ENCODE data around the gene RBMS3.
A peak's percentile ranks its signal among the peaks of the same experiment; 100 is the strongest.
"Not testable (repeated sequence)": the region's sequence is repeated elsewhere in the genome, so short reads cannot be mapped to it uniquely, and the experiment has no call there.

The RBMS3 gene

GRCh38 chr3:29481969-29482767 lies 201.3 kb downstream of the RBMS3 start:
- DNase-seq (ENCODE audit: low read depth, low spot score), result no peak

DNA sequence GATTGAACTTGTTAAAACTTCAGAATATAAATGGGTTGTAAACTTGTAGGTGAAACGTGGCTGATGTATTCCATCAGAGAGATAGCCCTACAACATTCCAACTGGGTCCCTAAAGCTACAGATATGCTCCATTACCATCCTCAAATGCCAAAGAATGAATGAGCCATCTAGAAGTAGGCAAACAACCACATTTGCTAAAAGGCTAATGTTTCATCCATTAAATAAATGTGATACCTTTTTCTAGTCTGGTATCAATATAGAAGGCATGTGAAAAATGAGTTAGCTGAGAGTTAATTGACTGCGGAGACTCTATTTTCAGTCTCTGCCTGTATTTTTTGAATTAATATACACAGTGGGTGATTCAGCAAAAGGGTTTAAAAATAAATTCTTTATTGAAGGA lies 203.8 kb downstream of the RBMS3 start:
- DNase-seq (ENCODE audit: low read depth, low spot score), result no peak

- no peak for DNase-seq (ENCODE audit: low read depth, low spot score)
Measured at GRCh38 chr3:29486096-29486495, 205.2 kb downstream of the RBMS3 start.

DNA sequence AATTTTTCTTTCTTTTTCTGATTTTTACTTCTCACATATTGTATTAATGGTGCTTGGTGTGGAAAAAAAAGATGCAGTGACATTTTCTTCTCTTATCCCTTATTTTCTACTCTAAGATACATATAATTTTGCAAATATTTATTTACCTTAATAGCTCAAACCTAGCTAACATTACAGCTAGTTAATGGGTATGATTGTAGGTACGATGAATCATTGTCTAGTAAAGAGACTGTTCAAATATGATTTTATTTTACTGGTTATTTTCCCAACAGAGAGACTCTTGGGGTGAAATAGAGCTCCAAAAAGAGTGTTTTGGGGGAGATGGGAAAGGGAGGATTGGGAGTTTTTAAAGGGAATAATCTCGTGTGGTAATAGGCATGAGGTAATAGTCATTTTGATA lies 206.0 kb downstream of the RBMS3 start:
- no peak for DNase-seq (ENCODE audit: low read depth, low spot score)

DNA sequence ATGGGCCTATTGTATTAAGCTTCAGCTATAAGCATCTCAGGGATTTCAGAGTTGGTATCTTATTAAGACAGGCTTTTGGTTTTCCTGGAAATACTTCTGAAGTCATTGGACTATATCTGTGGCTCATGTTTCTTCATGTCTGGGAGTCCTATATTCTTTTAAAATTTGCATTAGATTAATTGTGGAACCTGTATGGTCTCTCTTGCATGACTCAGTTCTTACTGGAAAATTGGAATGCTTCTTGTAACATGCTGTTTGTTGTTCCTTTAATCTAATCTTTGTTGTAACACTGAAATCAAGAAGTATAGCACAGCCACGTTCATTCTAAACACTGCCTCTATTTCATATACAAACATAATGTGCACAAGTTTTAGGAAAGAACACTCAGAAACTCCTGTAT lies 208.1 kb downstream of the RBMS3 start:
- DNase-seq (ENCODE audit: low read depth, low spot score), result no peak

DNA sequence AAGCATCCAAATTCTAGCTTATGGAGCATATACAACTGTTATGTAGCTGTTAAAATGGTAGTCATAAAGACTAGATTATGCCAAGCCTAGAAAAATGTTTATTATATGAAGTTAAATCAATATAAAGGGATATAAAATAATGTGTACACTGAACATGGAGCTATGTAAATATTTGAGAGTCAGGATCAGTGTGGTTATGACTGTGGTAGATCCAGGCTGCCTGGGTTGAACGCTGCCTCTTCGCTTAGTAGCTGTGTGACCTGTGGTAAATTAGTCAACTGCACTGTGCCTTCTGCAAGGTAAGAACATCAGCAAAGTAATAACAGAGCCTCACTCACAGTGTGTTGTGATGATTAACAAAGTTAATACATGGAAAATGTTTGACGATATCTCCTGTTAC lies 212.2 kb downstream of the RBMS3 start:
- no peak for DNase-seq (ENCODE audit: low read depth, low spot score)

- DNase-seq (ENCODE audit: low read depth, low spot score), result no peak
Measured at GRCh38 chr3:29494305-29495036, 213.6 kb downstream of the RBMS3 start.

- DNase-seq (ENCODE audit: low read depth, low spot score), result no peak
Measured at GRCh38 chr3:29497282-29497681, 216.4 kb downstream of the RBMS3 start.

DNA sequence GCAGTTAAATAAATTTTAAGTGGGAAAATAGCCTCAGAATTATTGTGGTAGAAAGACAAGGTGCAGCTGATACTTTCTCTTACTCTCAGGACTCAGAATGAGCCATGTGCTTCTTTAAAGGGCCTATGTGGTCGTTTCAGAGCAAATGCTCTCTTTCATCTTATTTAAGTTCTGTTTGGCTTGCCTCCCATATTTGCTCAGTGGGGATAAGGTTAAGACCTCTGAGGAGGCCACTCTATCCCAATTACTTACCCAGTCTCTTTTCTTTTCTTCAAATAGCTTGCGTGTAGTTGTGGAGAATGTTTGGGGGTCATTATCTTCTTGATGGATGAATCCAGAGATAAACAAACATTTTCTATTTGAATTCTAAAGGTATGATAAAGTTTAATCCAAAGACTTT lies 221.9 kb downstream of the RBMS3 start:
- DNase-seq (ENCODE audit: low read depth, low spot score), result no peak

- DNase-seq (ENCODE audit: low read depth, low spot score), result no peak
Measured at GRCh38 chr3:29503314-29503713, 222.4 kb downstream of the RBMS3 start.

DNA sequence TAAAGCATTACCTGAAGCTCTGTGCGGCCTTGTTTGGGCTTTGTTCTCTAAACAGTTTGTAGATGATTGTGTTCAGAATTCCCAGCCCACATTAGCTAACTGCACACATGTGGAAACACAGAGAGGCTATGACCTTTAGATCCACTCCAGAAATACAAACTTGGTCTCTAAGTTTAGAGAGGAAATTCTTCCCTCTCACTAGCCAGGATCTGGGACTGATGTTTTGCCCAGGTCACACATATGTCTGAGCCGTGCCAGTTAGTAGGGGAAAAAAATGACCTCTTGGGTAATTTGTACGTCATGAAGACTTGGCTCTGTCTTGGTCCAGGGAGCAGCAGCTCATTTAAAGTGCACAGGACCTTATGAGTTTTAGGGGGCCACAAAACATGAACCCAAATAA lies 223.1 kb downstream of the RBMS3 start:
- DNase-seq (ENCODE audit: low read depth, low spot score), result no peak

DNA sequence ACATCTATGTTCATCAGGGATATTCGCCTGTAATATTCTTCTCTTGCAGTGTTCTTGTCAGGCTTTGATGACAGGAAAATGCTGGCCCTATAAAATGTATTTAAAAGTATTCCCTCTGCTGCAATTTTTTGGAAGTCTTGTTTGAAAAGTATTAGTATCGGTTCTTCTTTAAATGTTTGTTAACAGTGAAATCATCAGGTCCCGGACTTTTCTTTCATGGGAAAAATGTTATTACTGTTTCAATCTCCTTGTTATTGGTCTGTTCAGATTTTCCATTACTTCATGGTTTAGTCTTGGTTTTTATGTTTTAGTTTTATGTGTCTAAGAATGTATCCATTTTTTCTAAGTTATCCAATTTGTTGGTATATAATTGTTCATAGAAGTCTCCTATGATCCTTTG lies 225.6 kb downstream of the RBMS3 start:
- DNase-seq (ENCODE audit: low read depth, low spot score), result no peak

DNA sequence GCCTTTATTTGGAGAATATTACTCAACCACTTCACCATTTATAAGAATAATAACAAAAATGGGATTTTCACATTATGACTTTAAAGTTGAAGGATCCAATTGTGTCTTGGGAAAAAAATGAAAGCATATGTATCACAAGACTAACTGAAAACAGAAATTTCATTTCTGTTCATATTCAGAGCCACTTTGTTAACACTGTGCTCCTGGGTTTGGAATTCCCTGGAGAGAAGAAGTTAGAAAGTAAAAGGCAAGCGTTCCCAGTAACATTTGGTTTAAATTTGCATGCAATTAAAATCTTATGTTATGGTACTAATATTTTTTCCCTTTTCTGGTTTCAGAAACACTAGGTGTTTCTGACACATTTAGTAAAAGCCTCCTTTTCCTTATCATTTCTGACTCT lies 230.8 kb downstream of the RBMS3 start:
- DNase-seq (ENCODE audit: low read depth, low spot score), result no peak

GRCh38 chr3:29512641-29513040 lies 231.8 kb downstream of the RBMS3 start:
- no peak for DNase-seq (ENCODE audit: low read depth, low spot score)

- DNase-seq (ENCODE audit: low read depth, low spot score), result no peak
Measured at GRCh38 chr3:29513236-29513635, 232.4 kb downstream of the RBMS3 start.

DNA sequence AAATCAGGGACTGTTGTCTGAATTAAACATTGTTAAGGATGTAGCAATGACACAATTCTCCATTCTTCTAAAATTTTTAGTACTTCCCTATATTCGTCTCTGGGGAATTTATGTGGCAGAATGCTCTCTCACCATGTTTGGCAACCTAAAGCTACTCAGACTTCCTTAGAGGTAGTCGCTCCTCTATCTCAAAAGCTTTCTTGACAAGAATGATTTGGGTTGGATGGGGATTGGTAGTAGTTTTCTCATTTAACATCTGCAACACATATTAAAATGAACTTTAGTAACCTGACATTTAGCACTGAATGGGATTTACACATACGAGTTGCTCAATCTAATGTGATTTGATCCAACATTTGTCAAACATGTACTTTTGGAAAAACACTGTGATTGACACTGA lies 233.3 kb downstream of the RBMS3 start:
- DNase-seq (ENCODE audit: low read depth, low spot score), result no peak

DNA sequence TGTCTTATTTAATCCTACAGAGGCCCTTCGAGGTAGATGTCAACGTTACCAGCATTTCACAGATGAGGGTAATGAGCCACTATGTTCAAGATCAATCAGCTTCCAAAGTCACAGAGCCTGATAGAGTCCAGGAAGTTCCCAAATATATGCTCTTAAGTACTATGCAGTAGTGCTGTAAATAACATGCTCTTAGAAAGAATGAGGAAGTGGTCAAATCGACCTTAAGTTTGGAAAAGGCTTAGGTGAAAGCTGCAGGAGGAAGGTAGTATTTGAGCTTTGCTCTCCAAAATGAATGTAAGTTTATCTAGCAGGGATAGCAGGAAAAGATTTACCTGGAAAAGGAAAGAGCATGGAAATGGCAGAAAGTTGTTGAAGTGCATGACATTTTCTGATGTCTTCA lies 234.0 kb downstream of the RBMS3 start:
- no peak for DNase-seq (ENCODE audit: low read depth, low spot score)

GRCh38 chr3:29515451-29515850 lies 234.6 kb downstream of the RBMS3 start:
- DNase-seq (ENCODE audit: low read depth, low spot score), result peak; percentile 38

DNA sequence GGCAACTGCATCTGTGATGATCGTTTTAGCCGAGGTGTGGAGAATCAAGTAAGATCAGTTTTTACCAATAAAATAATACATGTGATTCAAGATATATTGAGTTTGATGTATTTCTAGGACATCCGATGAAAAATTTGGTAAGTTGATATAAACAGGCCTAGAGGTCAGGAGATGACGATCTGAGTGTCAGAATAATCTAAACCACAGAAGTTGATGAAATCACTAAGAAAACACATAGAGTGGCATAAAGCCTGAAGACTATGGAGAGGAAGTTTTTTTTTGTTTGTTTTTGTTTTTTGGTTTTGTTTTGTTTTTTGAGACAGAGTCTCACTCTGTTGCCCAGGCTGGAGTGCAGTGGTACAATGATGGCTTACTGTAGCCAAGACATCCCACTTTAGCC lies 235.3 kb downstream of the RBMS3 start:
- no peak for DNase-seq (ENCODE audit: low read depth, low spot score)

GRCh38 chr3:29520764-29521163 lies 239.9 kb downstream of the RBMS3 start:
- DNase-seq (ENCODE audit: low read depth, low spot score), result no peak

DNA sequence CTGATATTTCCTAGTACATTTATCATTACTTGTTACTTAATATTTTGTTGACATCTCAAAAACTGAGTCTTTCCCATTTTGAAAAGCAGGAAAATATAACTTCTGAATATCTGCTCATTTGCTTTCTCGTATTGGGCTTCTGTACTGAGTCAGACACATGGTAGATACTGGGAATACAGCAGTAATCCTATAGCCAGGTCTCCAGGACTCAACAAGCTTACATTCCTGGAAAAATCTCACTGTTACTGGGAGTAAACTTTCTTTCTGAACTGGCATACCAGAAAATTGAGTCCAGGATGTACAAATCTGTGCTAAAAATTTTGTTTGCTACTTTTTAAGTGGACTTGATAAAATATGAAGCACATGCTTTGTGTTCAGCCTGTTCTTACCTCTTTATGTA lies 240.4 kb downstream of the RBMS3 start:
- no peak for DNase-seq (ENCODE audit: low read depth, low spot score)

DNA sequence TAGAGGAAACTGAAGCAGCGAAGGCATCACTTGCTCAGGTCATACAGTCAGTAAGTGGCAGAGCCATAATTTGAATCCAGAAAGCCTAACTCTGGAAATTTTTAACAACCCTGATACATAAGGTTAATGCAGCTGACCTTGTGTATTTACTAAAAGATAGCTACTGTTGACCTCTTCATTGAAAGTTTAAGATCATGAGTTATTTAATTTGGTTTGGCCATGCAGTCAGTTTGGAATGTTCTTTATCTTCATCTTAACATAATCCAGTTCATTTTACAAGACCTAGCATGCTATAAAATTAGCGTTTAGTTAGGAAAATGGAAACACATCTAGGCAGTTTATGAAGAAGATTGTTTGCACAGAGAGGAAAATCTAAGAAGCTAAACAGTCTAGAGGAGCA lies 240.9 kb downstream of the RBMS3 start:
- no peak for DNase-seq (ENCODE audit: low read depth, low spot score)

DNA sequence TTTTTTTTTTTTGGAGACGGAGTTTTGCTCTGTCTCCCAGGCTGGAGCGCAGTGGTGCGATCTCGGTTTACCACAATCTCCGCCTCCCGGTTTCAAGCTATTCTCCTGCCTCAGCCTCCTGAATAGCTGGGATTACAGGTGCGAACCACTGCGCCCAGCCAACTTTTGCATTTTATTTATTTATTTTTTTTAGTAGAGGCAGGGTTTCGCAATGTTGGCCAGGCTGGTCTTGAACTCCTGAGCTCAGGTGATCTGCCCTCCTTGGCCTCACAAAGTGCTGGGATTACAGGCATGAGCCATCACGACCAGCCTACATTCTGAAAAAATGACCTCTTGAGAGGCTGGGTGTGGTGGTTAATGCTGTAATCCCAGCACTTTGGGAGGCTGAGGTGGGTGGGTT lies 243.6 kb downstream of the RBMS3 start:
- DNase-seq (ENCODE audit: low read depth, low spot score), result not testable (repeated sequence)
